ENCODE data around the gene SNED1.

GRCh38 chr2:240990266-240990529 lies 8.2 kb upstream of the SNED1 start:
- TF ChIP-seq CTCF (IDR thresholded peaks at IDR 0.05), result no peak
- TF ChIP-seq POLR2A (IDR thresholded peaks at IDR 0.05), result no peak
